ENCODE results near the gene ZNF200.
"Not testable (repeated sequence)": the region's sequence is repeated elsewhere in the genome, so short reads cannot be mapped to it uniquely, and the experiment has no call there.

Gene ZNF200

DNA sequence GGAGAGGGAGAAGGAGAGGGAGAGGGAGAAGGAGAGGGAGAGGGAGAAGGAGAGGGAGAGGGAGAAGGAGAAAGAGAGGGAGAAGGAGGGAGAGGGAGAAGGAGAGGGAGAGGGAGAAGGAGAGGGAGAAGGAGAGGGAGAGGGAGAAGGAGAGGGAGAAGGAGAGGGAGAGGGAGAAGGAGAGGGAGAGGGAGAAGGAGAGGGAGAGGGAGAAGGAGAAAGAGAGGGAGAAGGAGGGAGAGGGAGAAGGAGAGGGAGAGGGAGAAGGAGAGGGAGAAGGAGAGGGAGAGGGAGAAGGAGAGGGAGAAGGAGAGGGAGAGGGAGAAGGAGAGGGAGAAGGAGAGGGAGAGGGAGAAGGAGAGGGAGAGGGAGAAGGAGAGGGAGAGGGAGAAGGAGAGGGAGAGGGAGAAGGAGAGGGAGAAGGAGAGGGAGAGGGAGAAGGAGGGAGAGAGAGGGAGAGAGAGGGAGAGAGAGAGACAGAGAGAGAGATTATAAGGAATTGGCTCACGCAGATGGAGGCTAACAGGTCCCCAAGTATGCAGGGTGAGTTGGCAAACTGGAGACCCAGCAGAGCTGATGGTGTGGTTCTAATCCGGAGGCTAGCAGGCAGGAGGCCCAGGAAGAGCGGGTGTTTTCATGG lies 37.1 kb downstream of the ZNF200 start:
- DNase-seq, result not testable (repeated sequence)

DNA sequence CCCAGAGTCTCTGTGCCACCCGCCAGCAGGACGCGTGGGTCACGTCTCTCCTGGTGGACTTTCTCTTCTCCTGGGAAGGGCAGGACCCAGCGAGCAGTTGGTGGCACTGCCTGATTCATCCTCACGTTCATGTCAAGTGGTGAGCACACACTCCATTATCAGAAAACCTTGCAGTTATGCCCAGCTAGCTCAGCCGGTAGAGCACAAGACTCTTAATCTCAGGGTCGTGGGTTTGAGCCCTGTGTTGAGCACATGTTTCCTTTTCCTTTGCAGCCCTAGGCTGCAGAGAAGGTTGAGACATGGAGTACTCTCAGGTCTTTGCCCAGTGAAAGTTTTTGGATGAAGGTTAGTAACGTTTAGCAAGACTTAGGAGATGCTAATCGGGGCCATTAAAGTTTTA lies 39.0 kb downstream of the ZNF200 start:
- no peak for DNase-seq

DNA sequence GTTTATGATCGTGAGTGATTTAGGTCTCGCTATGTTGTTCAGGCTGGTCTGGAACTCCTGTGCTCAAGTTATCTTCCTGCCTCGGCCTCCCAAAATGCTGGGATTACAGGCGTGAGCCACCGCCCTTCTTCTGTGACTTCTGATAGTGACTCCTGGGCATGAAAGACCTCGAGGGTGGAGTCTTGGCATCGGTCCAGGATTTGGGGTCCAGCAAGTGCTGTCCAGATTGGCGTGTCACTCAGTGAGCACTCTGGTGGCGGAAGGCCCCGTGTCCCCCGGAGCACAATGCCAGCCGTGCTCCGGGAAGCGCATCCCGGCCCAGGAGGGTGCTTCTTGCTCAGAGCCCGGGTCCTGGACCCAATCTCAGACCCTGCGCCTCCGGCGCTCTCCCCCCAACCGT lies 40.2 kb downstream of the ZNF200 start:
- no peak for DNase-seq

DNA sequence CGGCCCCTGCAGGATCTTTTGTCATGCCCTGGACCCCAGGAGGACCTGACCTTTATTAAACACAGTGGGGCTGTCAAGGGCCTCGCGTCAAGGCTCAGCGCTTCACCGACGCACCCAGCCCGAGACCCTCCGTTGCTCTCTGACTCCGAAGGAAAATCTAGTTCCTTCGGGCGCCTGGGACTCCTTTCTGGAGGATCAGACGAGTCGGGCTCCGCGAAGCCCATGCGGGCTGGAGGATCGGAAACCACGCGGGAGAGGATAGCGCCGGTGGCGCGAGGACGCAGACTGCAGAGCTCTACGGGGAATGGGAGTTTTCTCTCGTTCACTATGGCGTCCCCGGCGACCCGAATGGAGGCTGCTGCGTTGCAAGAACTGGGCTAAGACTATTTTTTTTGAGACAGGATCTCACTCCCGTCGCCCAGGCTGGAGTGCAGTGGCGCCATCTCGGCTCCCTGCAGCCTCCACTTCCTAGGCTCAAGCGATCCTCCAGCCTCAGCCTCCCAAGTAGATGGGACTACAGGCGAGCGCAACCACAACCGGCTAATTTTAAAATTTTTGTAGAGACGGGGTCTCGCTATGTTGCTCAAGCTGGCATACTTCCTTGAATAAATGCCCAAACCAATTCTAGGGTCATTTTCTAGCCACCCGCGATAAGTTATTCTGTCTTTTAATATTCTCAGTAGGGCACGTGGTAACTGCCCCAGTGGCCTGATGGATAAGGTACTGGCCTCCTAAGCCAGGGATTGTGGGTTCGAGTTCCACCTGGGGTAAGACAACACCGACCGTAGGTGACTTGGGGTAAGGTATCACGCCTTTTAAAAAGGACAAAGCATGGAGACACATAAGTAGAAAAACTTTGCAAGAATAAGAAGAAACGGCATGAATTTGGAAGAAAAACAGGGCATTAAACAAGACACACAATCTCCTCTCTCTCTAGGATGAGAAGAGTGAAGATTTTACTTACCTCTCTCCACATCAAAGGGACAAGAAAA lies 41.4 kb downstream of the ZNF200 start:
- DNase-seq, result no peak

DNA sequence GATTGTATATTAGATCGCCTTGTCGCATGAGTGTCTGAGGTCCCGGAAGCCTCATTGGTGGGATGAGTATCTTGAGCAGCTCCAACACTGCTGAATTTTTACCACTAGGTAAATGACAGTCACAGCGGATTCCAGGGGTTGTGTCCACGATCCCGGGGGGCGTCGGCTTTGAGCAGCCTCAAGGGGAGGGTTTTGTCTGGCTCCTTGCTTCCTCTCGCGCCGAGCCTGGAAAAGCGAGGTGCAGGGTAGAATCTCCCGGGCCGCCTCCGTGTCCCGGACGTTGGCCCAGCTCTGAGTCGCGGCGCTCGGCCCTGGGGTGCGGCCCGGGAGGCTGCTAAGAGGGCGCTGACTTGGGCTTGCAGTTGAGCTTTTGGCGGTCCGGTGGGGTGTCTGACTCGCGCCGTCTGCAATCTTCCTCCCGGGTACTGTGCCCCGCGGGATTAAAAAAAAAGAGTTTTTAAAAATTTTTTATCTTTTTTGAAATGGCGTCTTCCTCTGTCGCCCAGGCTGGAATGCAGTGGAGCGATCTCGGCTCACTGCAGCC lies 42.4 kb downstream of the ZNF200 start:
- no peak for DNase-seq

DNA sequence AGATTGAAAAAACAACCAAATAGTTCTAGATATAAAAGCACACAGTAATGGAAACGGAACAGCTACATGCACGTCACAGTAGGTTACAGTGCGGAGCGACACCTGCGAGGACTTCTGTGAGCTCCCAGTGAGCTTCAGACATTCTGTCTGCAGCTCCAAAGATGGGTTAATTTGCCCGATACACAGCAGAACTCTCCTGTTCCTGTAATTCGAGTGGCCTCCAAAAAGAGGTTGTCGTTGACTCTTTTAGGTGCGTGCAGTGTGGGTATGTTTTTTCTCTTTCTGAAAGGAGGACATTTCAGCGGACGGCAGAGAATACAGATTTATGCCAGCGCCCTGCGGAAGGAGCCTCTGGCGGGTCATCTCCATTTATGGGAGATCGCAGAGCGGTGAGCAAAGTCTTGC lies 44.0 kb downstream of the ZNF200 start:
- no peak for DNase-seq

DNA sequence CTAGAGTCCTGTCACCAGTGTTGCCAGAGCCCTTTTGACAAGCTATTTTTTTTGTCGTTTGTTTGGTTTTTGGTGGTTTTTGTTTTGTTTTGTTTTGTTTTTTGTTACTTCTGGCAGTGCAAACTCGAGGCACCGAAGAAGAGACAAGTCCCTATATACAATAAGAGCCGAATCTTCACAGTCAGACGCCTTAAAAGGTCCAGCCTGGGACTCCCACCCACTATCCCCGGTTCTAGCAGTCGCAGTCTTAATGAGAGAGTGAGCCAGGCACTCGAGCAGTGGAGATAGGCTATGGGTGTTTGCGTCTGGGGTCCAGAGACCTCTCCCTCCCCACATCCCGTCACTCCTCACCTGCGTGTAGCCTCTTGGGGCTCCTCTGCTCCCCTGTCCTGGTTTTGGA lies 45.1 kb downstream of the ZNF200 start:
- DNase-seq, result no peak

DNA sequence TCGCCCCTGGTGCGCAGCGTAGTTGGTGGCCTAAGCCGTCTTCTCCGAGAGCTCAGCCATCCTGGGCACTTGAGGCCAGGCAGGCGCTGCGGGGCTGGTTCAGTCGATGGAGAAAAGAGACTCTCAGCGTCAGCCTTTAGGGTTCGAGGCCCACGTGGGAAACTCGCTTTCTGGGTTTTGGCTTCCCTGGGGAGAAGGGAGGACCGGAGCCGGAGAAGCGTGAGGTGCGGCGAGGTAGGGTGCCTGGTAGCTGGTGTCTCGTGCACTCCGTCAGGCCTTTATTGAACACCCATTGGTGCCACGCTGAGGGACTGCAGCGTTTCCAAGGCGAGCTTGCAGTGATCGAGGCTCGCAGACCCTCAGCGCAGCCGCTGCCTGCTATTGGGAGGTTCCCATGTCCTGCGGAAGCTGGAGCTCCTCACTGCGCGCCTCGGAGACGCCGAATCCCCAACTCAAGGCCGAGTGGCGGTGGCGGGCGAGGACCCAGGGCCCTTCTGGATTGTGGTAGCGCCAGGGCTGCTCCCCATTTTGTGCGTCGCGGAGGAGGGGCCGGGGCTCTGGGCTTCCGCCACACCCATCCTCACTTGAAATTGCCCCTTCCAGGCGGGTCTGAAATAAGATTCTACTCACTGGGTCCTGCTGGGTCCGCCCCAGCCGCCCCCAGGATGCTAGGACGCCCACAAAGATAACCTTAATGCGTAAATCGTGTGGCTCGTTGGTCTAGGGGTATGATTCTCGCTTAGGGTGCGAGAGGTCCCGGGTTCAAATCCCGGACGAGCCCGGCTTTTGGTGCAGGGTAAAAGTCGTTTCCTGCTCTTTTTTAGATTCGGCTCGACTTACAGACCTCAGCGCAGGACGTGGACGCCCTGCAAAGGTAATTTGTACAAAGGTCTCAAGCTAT lies 45.8 kb downstream of the ZNF200 start:
- peak; percentile 58 for DNase-seq

DNA sequence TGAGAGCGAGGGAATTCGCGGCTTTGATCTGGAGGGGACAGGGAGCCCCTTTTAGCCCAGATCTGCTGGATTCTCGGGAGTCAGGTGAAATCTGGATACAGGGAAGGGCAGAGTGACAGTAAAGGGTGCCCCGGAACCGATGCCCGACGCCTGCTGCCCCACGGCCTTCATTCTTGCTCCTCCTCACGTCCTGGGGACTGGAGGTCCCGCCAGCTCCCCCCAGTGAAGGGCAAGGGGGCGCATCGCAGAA lies 46.4 kb downstream of the ZNF200 start:
- DNase-seq, result no peak

DNA sequence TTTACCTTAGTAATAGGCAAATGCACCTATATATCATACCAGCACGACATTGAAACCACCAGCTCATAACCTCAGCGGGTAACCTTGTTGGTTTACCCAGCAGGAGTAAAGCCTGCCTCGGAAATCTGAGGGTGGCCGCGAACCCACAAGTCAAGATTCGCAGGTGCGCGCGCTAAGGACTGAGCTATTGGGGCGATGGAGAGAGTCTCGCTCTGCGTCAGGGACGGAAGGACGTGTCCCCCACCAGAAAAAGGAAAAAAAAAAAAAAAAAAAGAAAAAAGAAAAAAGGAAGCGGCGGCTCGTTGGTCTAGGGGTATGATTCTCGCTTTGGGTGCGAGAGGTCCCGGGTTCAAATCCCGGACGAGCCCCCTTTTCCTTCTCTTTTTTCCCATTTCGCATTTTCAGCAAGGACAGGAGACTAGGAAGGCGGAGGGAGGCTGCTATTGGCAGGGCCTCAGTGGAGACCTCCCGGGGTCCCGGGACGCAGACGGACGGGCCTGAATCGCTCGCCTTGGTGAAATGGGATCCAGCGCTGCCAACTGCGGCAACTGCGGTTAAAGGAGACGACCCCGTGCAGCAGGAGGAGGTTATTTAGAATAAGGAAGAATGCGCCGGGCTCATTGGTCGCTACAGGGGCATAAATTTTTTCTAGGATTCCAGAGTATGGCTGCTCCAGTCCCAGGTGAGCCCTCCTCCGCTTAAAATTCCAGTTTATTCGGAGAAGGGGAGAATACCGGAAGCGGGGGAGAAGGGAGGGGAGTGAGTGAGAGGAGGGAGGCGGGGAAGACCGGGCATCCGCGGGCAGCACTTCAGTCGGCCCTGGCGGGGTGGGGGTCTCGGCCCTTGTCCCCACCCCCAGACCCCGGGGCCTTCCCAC lies 46.9 kb downstream of the ZNF200 start, which contains the start of gene OR1F1:
OR1F1 (plus strand) TSS at position 407 of the 877 bp plus-strand sequence.
- DNase-seq, result peak; percentile 54

DNA sequence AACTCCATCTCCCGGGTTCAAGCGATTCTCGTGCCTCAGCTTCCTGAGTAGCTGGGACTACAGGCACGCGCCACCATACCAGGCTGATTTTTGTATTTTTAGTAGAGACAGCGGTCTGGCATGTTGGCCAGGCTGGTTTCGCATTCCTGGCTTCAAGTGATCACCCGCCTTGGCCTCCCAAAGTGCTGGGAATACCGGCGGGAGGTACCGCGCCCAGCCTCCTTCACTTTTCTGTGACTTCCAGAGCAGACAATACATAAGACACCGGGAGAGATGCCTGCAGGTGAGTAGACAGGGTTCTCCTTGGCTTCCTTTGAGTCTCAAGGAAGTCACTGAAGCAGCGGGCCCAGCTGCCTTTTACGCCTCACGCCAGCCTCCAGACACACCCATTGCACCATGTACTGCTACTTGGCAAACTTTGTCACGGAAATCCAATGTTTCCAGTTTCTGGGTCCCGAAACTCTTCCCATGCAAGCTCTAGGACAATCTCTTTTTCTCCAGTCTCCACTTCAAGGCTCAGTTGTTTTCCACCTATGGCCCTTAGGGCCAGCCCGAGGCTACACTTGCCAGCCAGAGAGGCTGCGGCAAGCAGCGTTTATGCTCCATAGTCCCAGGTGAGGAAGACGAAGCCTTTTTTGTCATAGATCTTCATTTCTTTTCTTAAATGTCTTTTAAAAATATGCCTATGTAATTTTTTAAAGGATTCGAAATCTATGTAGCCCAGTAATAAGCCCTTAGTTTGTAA lies 47.8 kb downstream of the ZNF200 start:
- DNase-seq, result no peak

DNA sequence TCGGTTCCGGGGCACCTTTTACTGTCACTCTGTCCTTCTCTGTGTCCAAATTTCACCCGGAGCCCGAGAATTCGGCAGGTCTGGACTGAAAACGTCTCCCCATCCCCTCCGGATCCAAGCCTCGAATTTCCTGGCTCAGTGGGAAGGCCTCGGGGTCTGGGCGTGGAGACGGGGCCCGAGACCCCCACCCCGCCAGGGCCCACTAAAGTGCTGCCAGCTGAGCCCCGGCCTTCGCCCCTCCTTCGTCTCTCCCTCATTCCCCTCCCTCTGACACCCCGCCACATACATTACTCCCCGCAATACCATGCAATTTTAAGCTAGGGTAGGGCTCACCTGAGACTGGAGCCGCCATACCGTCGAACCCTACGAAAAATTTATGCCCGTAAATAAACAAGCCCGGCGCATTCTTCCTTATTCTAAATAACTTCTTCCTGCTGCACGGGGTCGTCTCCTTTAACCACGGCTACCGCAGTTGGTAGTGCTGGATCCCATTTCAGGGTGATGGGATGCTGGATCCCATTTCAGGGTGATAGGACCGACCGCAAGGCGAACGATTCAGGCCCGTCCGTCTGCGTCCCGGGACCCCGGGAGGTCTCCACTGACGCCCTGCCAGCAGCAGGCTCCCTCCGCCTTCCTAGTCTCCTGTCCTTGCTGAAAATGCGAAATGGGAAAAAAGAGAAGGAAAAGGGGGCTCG lies 51.4 kb downstream of the ZNF200 start:
- DNase-seq, result no peak

DNA sequence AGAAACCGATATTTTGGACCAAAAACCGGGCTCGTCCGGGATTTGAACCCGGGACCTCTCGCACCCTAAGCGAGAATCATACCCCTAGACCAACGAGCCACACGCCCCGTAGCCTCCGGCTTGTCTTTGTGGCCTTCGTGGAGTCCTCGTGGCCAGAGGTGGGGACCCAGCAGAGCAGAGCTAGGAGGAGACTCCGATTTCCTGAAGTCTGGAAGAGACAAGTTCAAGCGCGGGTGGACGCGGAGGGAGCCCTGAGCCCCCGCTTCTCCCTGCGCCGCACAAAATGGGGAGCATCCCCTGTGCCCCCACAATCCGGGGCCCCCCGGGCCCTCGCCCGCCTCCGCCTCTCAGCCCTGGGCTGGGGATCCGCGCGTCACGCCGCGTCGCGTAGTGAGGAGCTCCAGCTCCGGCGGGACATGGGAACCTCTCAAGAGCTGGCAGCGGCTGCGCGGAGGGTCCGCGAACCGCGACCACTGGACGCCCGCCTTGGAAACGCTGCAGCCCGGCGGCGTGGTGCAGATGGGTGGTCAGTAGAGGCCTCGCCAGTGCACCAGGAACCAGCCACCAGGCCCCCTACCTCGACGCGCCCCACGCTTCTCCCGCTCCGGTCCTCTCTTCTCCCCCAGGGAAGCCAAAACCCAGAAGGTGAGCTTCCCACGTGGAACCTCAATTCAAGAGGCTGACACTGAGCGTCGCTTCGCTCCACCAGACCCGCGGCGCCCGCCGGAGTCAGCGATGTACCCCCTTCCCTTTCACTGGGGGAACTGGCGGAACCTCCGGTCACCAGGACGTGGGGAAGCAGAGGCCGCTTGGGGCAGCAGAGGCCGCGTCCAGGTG lies 52.1 kb downstream of the ZNF200 start:
- DNase-seq, result peak; percentile 18

DNA sequence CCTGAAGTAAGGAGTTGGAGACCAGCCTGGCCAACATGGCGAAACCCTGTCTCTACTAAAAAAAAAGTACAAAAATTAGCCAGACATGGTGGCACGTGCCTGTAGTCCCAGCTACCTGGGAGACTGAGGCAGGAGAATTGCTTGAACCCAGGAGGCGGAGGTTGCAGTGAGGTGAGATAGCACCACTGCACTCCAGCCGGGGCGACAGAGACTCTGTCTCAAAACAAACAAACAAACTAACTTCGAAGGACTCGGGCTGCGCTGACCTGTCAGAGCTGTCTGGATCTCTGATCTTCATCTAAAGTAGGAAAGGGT lies 52.7 kb downstream of the ZNF200 start:
- not testable (repeated sequence) for DNase-seq

DNA sequence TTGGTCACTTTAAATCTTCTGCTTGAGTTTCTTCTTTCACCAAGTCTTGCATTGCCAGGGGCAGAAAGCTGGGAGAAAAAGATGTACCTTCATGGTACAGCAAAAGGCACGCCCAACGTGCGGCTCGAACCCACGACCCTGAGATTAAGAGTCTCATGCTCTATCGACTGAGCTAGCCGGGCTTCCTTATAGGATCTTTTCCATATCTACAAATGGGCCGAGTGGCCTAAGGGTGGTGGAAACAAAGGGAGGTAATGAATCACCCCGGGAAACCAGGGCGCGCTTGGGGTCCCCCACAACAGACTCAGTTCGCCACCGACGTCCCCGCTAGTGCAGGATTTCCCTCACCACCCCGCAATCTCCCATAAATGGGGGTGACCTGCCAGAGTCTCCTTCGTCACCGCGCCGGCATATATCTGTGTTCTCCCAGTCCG lies 54.5 kb downstream of the ZNF200 start:
- no peak for DNase-seq

DNA sequence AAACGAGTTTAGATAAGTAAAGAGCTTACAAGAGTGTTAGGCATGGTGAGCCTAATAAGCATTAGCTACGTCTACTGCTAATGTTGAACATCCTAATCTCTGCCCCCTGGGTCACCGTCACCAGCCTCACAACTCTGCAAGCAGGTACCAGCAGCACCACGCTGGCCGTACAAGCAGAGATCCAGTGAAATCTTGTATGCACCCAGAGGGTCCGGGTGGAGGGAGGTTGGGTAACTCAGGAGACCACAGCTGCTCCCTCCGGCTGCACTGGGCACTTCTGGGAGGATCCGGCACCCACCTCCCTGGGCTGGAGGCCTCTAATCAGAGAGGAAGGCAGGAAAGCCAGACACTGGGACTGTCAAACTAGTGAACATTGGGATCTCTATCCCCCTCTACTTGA lies 55.3 kb downstream of the ZNF200 start:
- no peak for DNase-seq

DNA sequence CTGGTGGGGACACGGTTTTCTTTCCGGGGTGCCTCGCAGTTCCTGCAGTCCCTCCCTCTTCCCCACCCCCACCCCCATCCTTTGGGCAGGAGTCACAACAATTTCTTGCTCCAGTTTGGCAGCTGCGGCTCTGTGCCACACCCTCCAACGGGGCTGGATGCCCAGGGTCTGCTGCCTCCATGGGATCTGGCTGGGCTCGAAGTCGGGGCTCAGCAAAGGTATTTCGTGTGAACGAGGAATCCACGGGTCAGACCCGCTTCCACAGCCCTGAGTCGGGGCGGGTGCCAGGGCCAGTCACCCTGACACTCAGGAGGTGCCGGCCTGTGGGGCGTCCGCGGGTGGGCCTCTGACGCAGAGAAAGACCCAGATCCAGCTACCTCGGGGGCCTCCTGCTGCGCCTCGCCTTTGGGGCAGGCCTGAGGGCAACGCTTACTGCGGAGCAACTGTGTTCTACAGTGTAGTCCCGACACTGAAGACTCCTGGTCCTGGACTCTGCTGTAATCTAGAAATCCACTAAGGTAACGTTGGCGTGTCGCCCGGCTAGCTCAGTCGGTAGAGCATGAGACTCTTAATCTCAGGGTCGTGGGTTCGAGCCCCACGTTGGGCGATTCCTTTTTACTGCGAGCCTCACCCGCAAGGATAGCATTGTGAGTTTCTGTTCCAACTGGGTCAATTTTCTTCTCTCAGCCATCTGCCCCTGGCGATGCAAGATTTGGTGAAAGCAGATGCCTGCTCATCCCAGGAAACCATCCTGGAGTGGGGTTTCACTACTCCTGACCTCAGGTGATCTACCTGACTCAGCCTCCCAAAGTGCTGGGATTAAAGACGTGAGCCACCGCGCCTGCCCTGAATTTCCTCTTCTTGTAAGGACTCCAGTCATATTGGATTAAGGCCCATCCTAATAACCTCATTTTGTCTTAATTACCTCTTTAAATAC lies 59.5 kb downstream of the ZNF200 start:
- DNase-seq, result peak; percentile 51

DNA sequence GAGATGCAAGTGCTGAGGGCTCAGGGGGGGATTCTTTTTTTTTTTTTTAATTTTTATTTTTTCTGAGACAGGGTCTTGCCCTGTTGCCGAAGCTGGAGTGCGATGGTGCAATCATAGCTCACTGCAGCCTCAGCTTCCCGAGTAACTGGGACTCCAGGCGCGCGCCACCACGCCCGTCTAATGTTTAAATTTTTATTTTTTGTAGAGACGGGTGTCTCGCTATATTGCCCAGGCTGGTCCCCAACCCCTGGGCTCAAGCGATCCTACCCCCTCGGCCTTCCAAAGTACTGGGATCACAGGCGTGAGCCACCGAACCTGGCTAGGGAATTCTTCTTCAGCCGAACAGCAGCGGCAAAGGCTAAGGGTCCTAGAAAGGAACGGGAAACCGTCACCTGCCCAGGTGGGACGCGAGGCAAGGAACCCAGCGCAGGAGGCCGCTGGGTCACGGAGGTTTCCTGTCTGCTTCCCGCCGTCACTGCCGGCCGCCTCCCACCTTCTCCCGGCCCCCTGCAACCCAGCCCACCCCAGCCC lies 60.3 kb downstream of the ZNF200 start:
- DNase-seq, result no peak

Measured in NCI-H2227 treated with DMSO at 0.1 percent for 48 hours (cell line).